HG03460 (cell line): ENCODE data around the gene GJD4.

ENCODE experiments used
- ATAC-seq: cut with Tn5 transposase; IDR thresholded peaks from one replicate; pipeline ENCODE4 v1.9.1; 2021; ENCODE audit not compliant: unreplicated experiment

GJD4 gene

GRCh38 chr10:35605191-35605590 lies at the start of gene GJD4:
TSS of gene GJD4 (plus strand) at chr10:35605341. CDS start at chr10:35605568, 227 bp downstream.
- ATAC-seq = no peak

GRCh38 chr10:35555962-35556930 lies 48.9 kb upstream of the GJD4 start:
- no peak for ATAC-seq

- ATAC-seq = no peak
Observed at GRCh38 chr10:35558276-35558675, 46.9 kb upstream of the GJD4 start.

- ATAC-seq = no peak
Observed at GRCh38 chr10:35559416-35559815, 45.7 kb upstream of the GJD4 start.

GRCh38 chr10:35561715-35562114 lies 43.4 kb upstream of the GJD4 start:
- ATAC-seq = no peak

GRCh38 chr10:35562427-35562826 lies 42.7 kb upstream of the GJD4 start:
- ATAC-seq = no peak

- no peak for ATAC-seq
Observed at GRCh38 chr10:35563261-35563891, 41.8 kb upstream of the GJD4 start.

GRCh38 chr10:35564341-35564968 lies 40.7 kb upstream of the GJD4 start:
- ATAC-seq = peak; percentile 68

- ATAC-seq = no peak
Observed at GRCh38 chr10:35565602-35566081, 39.5 kb upstream of the GJD4 start.

- ATAC-seq = no peak
Observed at GRCh38 chr10:35567951-35568350, 37.2 kb upstream of the GJD4 start.

GRCh38 chr10:35568483-35569015 lies 36.6 kb upstream of the GJD4 start:
- ATAC-seq = no peak

- no peak for ATAC-seq
Observed at GRCh38 chr10:35569111-35569707, 35.9 kb upstream of the GJD4 start.

GRCh38 chr10:35569836-35570235 lies 35.3 kb upstream of the GJD4 start:
- ATAC-seq = no peak

- ATAC-seq = no peak
Observed at GRCh38 chr10:35570397-35570796, 34.7 kb upstream of the GJD4 start.

GRCh38 chr10:35572583-35572982 lies 32.6 kb upstream of the GJD4 start:
- ATAC-seq = no peak

- no peak for ATAC-seq
Observed at GRCh38 chr10:35573796-35574195, 31.3 kb upstream of the GJD4 start.

GRCh38 chr10:35574924-35575352 lies 30.2 kb upstream of the GJD4 start:
- no peak for ATAC-seq

- no peak for ATAC-seq
Observed at GRCh38 chr10:35575640-35576039, 29.5 kb upstream of the GJD4 start.

GRCh38 chr10:35576730-35577129 lies 28.4 kb upstream of the GJD4 start:
- ATAC-seq = no peak

GRCh38 chr10:35577926-35578617 lies 27.1 kb upstream of the GJD4 start:
- no peak for ATAC-seq
